Gastroesophageal sphincter (tissue), 4 donors: ENCODE results near the gene ITGBL1. TPM values are rescaled to one million over a fixed set of nuclear protein-coding genes. Genes with fewer than 3 reads are reported as not detected.

Source experiments
- ATAC-seq: fragments of 150-250 bp; one replicate; pipeline ENCODE4 v1.9.1; 2016; ENCODE audit warnings: mild to moderate bottlenecking, moderate library complexity
- H3K27ac ChIP-seq, 4 donors: fragments of 200-600 bp; sonication (generic) in 3 of 4; 1 replicate in 3 of 4; 2 replicates in 1 of 4; pipeline ENCODE4 v1.5.1; 2016 to 2019
- H3K27me3 ChIP-seq: fragments of 200-600 bp; sonication (generic); one replicate; pipeline ENCODE4 v1.5.1; 2019
- H3K36me3 ChIP-seq, 2 donors: fragments of 200-600 bp; sonication (generic); one replicate each; pipeline ENCODE4 v1.5.1; 2019; ENCODE audit warnings: control low read depth in 1 of 2
- H3K4me1 ChIP-seq, 3 donors: fragments of 200-600 bp; sonication (generic); 1 replicate in 2 of 3; 2 replicates in 1 of 3; pipeline ENCODE4 v1.5.1; 2016 to 2019; ENCODE audit warnings: control low read depth in 2 of 3
- H3K4me3 ChIP-seq, 2 donors: fragments of 200-600 bp; sonication (generic); one replicate each; pipeline ENCODE4 v1.5.1; 2019; ENCODE audit warnings: mild to moderate bottlenecking in 1 of 2, moderate library complexity in 1 of 2
- H3K9me3 ChIP-seq, 3 donors: fragments of 200-600 bp; sonication (generic); one replicate each; pipeline ENCODE4 v1.5.1; 2017 to 2019; ENCODE audit warnings: control low read depth in 2 of 3
- CTCF ChIP-seq, 4 experiments: fragments of 200-600 bp in 2 of 4; fragments of 450-650 bp in 2 of 4; sonication (generic) in 1 of 4; IDR thresholded peaks; one replicate each; pipeline ENCODE4 v1.5.1; 2017 to 2019; ENCODE audit warnings: antibody characterized with exemption in 4 of 4, mild to moderate bottlenecking in 2 of 4, moderate library complexity in 2 of 4
- EP300 ChIP-seq: sonication (generic); formaldehyde crosslinking; IDR thresholded peaks from one replicate; pipeline ENCODE4 v1.6.1; 2017; ENCODE audit warnings: antibody characterized with exemption, mild to moderate bottlenecking
- POLR2A ChIP-seq, 2 donors: fragments of 450-650 bp; IDR thresholded peaks; one replicate each; pipeline ENCODE4 v1.6.1; 2017; ENCODE audit warnings: antibody characterized with exemption in 2 of 2, mild to moderate bottlenecking in 2 of 2, moderate library complexity in 1 of 2
- POLR2AphosphoS5 ChIP-seq: sonication (generic); formaldehyde crosslinking; IDR thresholded peaks from one replicate; pipeline ENCODE4 v1.6.1; 2017; ENCODE audit warnings: antibody characterized with exemption
- WGBS, 2 donors: methylation state at CpG; one replicate each; pipeline ENCODE4 v1.1.5; 2018; ENCODE audit warnings: low coverage in 1 of 2; 5-methylcytosine and 5-hydroxymethylcytosine counted together
- total RNA-seq, 4 donors: library from RNA; depleted of rRNA; stranded (reverse); fragments of >200 nt; gene quantifications; one replicate each; pipeline ENCODE4 v1.1.0, GENCODE V29; 2016

Gene ITGBL1
- total RNA-seq, 4 donors from 2014 or later: 8.6 to 28.0 (median 12.8) TPM

GRCh38 chr13:101465877-101466276 lies 13.4 kb downstream of the ITGBL1 start:
- H3K36me3 ChIP-seq: no peaks in the 10 kb centered on the region
- ATAC-seq: no peak
- H3K27ac ChIP-seq: no peak overlapping the region
- no peaks in the 10 kb centered on the region for H3K9me3 ChIP-seq
- H3K4me3 ChIP-seq: no peak overlapping the region
- TF ChIP-seq POLR2AphosphoS5: no peak
- no peak for TF ChIP-seq CTCF (IDR thresholded peaks at IDR 0.05)
- TF ChIP-seq POLR2A (IDR thresholded peaks at IDR 0.05): no peak
- TF ChIP-seq EP300: no peak
- H3K27me3 ChIP-seq: no peaks in the 10 kb centered on the region
- 32 to 50% methylated on average over 3 of the region's 3 CpGs for WGBS, 2 donors
- H3K4me1 ChIP-seq: no peaks in the 10 kb centered on the region

- Histone ChIP-seq H3K4me3 (no peak overlapping the region), H3K36me3 (no peaks in the 10 kb centered on the region), H3K27me3 (no peaks in the 10 kb centered on the region), H3K4me1 (no peaks in the 10 kb centered on the region), H3K27ac (no peak overlapping the region), H3K9me3 (no peaks in the 10 kb centered on the region)
- ATAC-seq: no peak
- no peak for TF ChIP-seq EP300
- no peak for TF ChIP-seq CTCF (IDR thresholded peaks at IDR 0.05)
- TF ChIP-seq POLR2A (IDR thresholded peaks at IDR 0.05): no peak
- no peak for TF ChIP-seq POLR2AphosphoS5
- 59 to 81% methylated on average over 4 of the region's 4 CpGs for WGBS, 2 donors
Measured at GRCh38 chr13:101467415-101467814, 14.9 kb downstream of the ITGBL1 start.

GRCh38 chr13:101473458-101473857 lies 21.0 kb downstream of the ITGBL1 start:
- no peak for ATAC-seq
- Histone ChIP-seq H3K27me3 (no peaks in the 10 kb centered on the region), H3K4me1 (no peaks in the 10 kb centered on the region), H3K9me3 (no peaks in the 10 kb centered on the region), H3K36me3 (no peaks in the 10 kb centered on the region), H3K27ac (no peak overlapping the region), H3K4me3 (no peak overlapping the region)
- WGBS, 2 donors: 83 to 89% methylated on average over 1 of the region's 2 CpGs
- TF ChIP-seq EP300 (no peak), POLR2AphosphoS5 (no peak), CTCF (IDR thresholded peaks at IDR 0.05) (no peak), POLR2A (IDR thresholded peaks at IDR 0.05) (no peak)

GRCh38 chr13:101474419-101474957 lies 22.0 kb downstream of the ITGBL1 start:
- ATAC-seq: no peak
- H3K36me3 ChIP-seq: no peaks in the 10 kb centered on the region
- TF ChIP-seq POLR2A (IDR thresholded peaks at IDR 0.05): no peak
- TF ChIP-seq POLR2AphosphoS5: no peak
- no peak for TF ChIP-seq CTCF (IDR thresholded peaks at IDR 0.05)
- TF ChIP-seq EP300: no peak
- no peak overlapping the region for H3K27ac ChIP-seq
- no peaks in the 10 kb centered on the region for H3K27me3 ChIP-seq
- H3K4me1 ChIP-seq: no peaks in the 10 kb centered on the region
- no peaks in the 10 kb centered on the region for H3K9me3 ChIP-seq
- 0 to 11% methylated on average over 1 of the region's 2 CpGs for WGBS, 2 donors
- H3K4me3 ChIP-seq: no peak overlapping the region

- no peak for TF ChIP-seq CTCF (IDR thresholded peaks at IDR 0.05)
- TF ChIP-seq POLR2A (IDR thresholded peaks at IDR 0.05): no peak
- TF ChIP-seq EP300: no peak
- TF ChIP-seq POLR2AphosphoS5: no peak
- no peaks in the 10 kb centered on the region for H3K4me1 ChIP-seq
- no peaks in the 10 kb centered on the region for H3K27me3 ChIP-seq
- H3K4me3 ChIP-seq: no peak overlapping the region
- H3K27ac ChIP-seq: no peak overlapping the region
- peaks cover 0 to 3% (median 0%) of the 10 kb centered on the region in 3 donors for H3K9me3 ChIP-seq
- H3K36me3 ChIP-seq: no peaks in the 10 kb centered on the region
- no peak for ATAC-seq
Measured at GRCh38 chr13:101475536-101475935, 23.1 kb downstream of the ITGBL1 start.
